Eye (tissue), 1 donor: ENCODE measurements around the gene NME5.

Source experiments
- DNase-seq: peaks from one replicate; pipeline ENCODE4 v3.0.0-alpha.2; 2015

The NME5 gene

DNA sequence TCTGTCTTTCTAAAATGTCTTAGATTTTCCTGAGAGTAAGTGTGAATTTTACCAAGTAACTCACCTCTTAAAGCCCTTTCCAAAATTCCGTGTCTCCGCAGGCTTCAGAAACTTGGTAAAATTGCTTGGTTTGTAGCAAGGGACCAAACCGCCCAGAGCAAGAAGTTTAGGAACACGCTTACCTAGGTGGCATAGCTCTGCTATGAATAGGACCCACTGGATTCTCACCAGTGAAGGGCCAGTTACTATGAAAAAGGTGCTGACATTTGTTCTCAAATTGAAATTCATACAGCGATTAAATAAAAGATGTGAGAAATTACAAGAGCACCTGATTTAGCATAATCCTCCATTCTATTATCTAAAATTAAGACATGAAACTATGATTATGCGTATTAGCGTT is 6.7 kb downstream of the NME5 start:
- DNase-seq: no peak

DNA sequence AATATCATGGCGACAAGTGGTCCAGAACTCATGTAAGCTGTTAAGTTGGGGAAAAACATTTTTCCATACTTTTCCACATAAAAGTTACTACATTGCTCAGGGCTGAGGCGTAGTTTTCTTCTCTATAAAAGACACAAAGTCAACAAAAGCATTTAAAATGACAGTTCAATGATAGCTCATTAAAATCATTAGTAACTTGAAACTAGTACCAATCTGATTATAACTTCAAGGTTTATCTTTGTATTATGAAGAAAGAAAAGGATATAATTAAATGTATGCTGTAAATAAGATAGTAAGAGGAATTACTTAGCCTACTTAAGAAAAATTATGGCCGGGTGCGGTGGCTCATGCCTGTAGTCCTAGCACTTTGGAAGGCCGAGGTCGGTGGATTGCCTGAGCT is 9.9 kb downstream of the NME5 start:
- DNase-seq: no peak

DNA sequence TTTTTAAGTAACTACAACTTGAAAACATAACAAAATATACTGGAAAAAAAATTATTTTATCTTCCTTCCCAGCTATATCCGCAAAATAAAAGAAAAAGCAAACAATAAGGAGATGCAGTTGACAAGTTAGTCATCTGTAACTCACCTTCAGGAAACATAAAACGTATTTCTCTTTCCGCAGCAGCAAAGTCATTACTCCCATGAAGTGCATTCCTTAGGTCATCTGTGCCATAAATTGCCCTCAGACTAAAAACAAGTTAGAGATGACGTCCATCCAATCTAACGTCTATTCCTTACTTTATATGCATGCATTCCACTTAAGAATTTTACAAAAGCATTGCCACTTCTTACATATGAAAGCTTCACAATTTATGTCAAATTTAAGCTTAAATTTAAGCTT is 10.9 kb downstream of the NME5 start:
- no peak for DNase-seq

DNA sequence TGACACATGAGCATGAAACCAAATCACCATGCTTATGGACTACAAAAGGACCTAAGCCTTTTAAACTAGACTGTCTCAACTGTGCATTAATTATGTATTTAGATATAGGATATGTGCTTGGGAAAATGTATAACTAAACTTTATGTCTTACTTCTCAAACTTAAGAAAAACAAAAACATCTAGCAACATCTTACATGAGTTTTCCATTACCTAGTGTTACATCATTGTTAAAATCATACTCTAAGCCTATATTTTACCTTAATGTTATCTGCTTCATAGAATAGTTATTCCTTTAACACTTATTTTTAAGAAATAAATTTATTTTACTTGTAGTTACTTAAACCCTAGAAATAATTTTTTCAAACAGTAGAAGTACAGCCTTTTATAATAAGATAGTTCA is 24.0 kb downstream of the NME5 start:
- no peak for DNase-seq

DNA sequence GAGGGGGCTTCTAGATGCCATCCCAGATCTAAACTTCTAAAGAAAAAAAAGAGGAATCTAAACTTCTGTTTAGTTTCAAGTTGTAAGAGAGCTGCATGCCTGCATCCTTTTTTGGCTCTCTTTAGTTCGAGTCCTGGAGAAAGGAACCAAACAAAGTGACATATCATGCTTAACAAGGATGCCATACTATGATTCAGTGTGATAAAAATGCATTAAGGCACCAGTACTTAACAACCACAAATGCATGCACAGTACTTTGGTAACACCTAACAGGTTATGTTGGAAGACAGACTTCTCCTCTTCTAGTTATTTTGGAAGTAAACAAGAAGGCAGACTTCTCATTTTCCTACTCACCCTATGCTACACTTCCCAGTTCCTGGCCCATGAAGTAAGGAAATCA is 27.3 kb downstream of the NME5 start:
- DNase-seq: no peak

DNA sequence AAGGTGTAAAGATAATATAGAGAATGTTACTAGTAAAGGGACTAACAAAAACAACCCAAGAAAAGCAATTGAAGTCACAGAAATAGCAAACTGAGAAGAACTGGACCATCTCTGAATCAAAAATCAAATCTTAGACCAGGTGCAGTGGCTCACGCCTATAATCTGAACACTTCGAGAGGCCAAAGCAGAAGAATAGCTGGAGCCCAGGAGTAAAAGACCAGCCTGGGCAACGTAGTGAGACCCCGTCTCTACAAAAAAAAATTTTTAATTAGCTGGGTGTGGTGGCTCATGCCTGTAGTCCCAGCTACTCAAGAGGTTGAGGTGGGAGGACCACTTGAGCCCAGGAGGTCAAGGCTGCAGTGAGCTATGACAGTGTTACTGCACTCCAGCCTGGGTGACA is 28.0 kb downstream of the NME5 start:
- DNase-seq: no peak

DNA sequence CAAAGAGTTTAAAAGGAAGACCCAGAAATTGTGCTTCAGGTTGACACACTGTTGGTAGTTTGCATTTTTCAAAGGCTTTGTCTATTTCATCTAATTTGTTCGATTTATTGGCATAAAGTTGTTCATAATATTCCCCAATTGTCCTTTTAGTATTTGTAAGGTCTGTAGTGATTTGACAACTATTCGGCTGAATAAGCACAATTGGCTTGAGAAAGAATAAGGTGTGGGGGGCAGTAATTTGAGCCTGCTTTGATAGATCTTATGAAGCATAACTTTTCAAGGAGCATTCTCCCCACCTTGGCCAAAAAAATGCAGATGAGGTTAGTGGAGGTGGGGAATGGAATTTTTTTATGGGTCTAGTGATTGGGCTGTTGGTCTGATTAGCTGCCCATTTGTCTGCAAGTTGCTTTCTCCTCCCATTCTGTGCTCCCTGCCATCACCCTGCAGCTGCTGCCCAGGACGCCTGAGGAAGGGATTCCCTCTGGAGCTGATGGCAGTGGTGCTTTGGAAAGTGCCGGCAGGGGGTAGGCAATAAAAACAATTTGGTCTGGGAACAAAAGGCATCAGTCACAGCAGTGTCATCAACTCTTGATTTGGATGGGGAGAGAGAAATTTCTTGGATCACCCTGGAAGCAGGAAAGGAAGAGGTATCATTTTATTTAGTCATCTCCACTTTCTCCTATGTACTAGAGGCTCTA is 28.8 kb downstream of the NME5 start:
- peak; percentile 21 for DNase-seq

DNA sequence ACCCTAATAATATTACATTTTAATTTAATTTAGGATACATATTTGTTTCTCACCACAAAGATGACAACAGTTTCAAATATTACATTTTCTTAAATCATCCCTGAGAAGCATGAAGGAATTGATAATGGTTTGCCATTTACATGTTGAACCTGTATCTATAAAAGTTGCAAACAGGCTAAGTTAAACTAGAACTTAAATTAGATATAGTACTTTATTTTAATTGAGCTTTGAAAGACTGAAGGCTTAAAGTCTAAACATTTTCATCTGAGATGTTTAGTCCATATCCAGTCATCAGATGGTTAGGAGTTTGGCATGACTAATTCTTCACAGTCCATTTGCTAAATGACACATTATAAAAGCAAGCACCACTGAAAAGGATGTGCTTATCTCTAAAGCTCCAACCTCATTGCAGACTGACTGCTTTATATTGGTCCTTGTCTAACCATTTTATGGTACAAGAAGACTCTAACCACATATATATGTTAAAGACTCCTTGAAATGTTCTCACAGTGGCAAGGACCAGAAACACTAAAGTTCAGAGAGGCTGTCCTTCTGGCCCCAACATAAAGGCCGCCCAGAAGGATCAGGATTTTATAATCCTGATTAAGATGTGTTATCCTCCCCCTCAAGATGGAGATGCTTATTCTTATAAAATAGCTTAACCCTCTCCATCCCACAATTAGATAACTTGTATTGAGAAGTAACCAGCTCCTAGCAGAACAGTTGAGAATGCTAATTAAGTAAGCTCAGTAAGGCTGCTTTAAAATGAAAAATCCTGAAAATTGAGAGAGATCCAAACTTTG is 29.6 kb downstream of the NME5 start:
- no peak for DNase-seq

DNA sequence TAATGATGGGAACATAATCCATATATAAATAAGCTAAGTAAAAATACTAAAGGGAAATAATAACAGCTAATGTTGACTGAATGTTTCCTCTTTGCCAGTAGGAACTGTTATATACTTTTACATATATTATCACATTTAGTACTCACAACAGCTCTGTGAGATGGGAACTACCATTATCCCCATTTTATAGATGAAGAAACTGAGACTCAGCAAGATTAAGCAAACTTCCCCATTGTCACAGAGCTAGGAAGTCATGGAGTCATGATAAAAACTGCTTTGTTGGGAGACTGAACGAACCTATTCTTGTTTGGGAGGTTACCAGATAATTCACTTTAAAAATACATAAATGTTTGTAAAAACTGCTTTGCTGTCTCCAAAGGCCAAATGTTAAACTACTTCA is 32.0 kb downstream of the NME5 start:
- no peak for DNase-seq

DNA sequence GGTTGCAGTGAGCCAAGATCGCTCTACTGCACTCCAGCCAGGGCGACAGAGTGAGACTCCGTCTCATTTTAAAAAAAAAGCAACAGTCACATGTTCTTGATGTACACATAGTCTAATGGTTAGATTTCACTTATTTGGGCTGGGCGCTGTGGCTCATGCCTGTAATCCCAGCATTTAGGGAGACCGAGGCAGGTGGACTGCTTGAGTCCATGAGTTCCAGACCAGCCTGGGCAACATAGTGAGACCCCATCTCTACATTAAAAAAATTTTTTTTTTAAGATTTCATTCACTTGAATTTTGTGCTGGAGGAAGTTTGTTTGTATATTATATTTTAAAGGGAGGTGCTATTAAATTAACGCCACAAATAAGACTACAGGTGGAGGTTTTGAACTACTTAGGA is 33.5 kb downstream of the NME5 start:
- no peak for DNase-seq

DNA sequence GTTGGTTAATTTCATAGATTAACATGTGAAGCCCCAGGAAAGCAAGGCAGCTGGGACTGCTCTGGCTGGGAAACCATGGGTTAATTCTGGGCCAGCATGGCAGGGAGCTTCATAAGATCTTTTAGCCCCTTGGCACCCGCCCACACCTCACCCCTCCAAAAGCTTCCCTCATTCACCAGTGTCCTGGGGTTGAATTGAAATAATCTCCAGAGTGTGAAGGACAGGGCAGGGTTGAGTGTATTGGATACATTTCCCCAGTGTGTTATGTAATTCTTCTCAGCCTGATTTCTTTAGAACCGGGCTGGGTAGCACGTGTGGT is 36.0 kb downstream of the NME5 start:
- DNase-seq: no peak

DNA sequence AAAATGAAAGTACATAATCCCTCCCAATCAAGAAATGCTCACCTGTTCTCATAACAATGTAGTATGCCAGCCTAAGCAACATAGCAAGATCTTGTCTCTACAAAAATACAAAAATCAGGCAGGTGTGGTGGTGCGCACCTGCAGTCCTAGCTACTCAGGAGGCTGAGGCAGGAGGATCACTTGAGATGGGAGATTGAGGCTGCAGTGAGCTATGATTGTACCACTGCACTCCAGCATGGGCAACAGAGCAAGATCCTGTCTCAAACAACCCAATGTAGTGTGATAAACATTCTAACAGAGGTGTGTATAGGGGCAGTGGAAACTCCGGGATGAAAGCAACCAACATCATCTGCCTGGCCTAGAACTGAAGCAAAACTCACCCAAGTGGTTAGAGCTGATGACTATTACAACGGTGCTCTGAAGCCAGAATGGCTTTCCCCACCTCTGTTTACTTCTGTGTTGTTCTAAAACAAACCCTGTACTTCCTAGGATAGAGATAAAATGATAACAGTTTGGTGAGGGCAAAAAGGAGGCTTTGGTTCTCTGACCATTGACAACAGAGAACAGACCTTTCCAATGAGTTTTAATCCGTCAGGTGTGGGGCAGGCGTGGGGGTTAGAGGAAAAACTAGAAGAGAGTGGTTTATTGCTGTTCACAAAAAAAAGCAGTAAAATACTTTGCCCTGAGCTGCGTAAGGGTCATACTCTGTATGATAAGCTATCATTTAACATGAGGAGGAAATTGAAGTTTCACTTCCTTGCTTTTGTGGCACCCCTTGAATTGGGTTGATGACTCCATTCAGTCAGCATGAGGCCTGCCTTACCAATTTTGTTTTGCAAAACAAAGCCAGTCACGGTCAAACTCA is 36.5 kb downstream of the NME5 start:
- no peak for DNase-seq

DNA sequence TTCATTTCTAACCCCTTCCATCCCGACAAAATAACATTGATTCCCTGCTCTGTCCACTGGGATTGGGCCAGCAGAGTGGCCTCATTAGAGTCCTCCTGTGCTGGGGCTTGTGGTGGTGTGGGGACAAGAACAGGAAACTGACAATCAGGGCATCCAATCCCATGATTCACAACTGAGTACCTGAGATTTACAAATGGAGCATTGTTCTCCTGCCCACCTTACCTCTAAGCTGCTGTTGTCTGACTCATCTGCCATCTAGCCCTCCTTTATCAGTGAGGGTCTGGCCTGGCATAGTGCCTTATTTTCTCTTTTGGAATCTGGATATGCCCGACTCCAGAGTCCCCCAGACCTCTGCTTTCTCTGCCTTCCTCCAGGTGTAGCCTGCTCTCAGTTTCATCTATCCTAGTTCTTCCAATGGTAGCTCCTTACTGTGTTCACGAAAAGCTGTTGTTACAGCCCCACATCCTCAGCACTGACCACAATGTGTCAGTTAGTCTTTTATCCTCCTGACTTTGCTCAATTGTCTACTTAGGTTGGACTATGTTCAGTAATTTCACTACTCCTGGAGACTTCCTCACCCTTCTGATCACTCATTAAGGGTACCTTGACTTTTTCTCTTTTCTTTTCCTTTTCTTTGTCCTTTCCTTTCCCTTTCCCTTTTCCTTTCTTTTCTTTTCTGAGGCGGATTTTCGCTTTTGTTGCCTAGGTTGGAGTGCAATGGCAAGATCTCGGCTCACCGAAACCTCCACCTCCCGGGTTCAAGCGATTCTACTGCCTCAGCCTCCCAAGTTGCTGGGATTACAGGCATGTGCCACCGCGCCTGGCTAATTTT is 42.0 kb downstream of the NME5 start:
- no peak for DNase-seq

DNA sequence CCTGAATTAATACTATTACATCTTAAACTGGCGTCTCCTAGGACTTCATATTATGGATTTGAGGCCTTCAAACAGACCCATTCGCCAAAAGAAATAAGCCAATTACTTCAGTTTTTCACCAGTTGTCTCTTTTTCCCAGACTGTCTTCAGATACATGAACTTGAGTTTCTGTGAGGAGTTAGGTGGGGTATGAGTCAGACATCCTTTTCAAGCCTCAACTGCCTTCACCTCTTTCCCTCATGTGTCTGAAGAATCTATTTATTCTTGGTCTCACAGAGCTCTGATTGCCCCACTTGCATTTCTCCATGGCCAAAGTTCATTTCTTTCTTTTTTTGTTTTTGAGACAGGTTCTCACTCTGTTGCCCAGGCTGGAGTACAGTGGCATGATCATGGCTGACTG is 42.9 kb downstream of the NME5 start:
- DNase-seq: no peak

DNA sequence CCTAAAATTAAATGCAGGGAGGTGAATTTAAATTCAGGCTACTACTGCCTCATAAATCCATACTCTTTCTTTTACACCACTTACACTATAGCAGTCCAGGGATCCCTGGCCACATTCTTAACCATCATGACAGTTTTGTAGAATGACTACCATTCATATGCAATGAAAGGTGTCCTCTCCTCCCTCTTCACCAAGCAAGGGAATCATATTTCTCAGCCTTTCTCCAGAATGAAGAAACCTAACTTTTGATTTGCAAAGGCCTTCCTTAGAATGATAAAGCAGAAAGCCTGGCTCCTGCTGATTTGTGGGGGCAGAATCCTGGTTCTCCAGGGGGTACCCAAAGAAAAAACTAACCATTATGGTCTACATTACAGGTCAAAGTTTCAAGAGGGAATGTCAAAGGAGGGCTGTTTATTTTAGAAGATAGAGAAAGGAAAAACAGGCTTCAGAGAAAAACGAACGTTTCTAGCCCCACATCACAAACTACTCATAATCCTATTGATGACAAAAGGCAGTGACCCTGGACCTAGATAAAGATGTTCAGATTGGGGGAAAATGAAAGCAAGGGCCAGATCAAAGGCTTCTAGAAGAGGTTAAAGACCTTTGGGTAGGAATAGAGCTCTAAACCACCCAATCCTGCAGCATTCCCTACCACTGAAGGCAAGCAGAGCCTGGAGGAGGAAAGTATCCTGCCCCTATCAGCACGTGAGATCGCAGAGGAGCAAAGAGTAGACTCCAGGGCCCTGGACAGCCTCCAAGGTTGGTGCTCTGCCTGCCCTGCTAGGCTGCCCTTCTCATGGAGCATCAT is 43.9 kb downstream of the NME5 start:
- DNase-seq: no peak

DNA sequence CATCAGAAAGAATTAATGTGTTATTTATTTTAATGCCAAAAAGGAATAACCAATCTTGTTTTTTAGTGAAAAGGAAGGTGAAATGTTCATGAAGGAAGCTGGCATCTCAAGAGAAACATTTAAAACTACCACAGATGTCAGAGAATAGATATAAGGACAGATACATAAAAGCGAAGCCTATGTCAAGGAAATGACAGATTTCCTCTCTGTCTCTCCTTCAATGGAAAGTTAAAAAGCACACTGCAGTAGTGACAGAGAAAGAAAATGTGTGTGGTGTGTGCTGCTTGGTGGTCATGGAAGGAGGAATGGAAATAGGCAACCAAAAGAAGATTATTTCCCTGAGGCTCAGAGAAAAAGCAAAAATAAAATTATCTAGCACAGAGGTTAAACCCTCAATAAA is 46.2 kb downstream of the NME5 start:
- no peak for DNase-seq

DNA sequence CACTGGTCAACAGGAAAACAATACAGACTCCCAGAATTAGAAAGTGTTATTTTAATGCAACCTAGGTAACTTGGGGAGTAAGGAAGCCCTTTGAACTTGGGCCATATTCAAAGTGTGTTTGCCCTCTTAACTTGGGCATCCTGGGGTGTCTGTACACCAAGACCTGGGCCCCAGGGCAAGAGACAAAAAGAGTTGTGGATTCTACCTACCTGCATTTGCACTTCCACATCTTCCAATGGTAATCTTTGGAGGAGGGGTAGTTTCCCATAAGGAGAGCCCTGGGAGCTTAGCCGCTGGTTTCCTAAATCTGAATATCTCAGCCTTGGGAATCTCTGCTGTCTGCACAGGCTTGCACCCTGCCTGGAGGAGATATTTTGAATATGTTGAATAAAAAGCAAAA is 46.9 kb downstream of the NME5 start:
- DNase-seq: no peak

DNA sequence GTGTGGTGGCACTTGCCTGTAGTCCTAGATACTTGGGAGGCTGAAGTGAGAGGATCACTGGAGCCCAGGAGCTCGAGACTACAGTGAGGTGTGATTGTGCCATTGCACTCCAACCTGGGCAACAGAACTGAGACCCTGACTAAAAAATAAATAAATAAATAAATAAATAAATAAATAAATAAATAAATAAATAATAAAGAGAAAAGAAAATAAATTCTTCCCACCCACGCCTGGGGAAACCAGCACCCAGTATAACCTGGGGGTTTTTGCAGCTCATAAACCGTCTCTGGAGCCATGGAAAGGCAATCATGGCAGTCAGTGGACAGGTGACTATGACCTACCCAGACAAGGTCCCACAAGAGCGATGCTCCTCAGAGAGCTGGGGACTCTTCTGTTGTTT is 47.5 kb downstream of the NME5 start:
- DNase-seq: no peak

DNA sequence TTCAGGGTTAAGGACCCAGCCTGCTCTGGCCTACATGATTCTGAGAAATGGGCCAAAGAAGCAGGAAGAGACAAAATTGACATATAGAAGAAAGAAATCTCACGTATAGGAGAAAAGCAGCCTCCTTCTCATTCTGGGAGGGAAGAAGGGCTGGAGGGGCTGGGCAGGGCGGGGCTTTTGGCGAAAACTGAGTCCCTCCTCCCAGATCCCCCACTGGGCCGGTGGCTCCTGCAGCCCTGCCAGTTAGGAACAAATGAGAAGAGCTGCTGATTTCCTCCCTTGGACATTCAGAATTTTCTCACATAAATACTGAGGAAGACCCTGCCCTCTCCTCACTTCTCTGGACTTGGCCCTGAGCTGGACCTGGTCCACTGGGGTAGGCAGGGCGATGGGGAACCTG is 55.5 kb downstream of the NME5 start, which contains the start of gene WNT8A:
WNT8A (plus strand) TSS at position 332 of the 400 bp plus-strand sequence. CDS start 95 bp downstream, outside the sequence.
- no peak for DNase-seq

DNA sequence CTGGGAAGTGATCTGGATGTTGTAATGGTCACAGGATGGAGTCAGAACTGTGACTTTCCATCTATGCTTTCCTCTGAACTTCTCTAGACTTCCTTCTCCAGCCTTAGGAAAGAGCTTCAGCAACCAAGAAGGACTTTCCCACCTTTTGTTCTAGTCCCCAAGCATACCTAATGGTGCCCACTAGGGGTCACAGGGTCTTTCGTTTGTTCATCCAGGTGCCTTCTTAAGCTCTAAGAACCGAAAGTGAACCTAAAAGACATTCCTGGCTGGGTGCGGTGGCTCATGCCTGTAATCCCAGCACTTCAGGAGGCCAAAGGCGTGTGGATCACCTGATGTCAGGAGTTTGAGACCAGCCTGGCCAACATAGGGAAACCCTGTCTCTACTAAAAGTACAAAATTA is 57.2 kb downstream of the NME5 start:
- DNase-seq: no peak

DNA sequence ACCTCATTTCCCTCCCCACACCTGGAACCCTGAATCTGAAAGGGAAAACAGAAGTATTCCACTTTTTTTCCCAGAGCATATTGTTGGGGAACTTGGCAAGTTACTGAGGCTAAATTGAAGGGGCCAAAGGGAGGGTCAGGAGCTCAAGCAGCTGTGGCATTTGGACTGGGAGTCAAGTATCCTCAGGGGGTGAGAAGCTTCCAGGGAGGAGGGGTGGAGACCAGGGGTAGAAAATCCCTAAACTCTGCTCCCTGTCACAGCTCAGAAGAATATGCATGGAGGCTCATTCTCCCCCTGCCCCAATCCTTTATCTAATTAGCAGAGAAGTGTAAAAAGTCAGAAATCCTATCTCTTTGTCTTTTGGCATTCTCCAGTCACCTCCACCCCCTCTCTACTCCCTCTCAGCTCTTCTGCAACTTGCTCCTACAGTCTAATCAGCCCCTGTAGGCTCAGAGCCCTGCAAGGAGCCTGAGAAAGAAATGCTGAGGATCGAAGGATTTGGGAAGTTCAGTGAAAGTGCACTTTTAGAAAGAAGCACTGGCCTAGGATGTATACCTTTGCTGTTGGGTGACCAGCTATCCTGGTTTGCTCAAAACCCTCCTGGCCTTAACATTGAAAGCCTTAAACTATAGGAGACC is 61.1 kb downstream of the NME5 start:
- no peak for DNase-seq
